HCT116 (cell line): Measurements from ENCODE around the gene DOCK1. TPM values are rescaled to one million over a fixed set of nuclear protein-coding genes. Genes with fewer than 3 reads are reported as not detected.

Experiments
- ATAC-seq: fragments of 200-7000 bp; cut with Tn5 transposase; 2 replicates; pipeline ENCODE4 v1.9.1; 2020; ENCODE audit warnings: mild to moderate bottlenecking, moderate library complexity
- BruUV-seq: library from RNA; stranded (reverse); fragments of 400-500 nt; replicated peaks from 2 replicates; lab custom pipeline; 2021; lab: Mats Ljungman, UMichigan
- CTCF ChIA-PET: fragments of 300-600 bp; sonication (Branson Sonifier 250); formaldehyde crosslinking; loops from one replicate; lab custom pipeline; 2021; ENCODE audit warnings: antibody characterized with exemption; lab: Charles Lee
- POLR2A ChIA-PET: fragments of 300-600, 350-600 bp; sonication (Branson Sonifier 250); formaldehyde crosslinking; loops from one replicate; lab custom pipeline; 2021; ENCODE audit warnings: antibody characterized with exemption; lab: Charles Lee
- RAD21 ChIA-PET, 2 experiments: fragments of 300-600 bp; sonication (Branson Sonifier 250); formaldehyde crosslinking; loops; one replicate each; lab custom pipeline; 2023; ENCODE audit warnings: low total read pairs in 2 of 2; ENCODE audit not compliant: uncharacterized antibody in 2 of 2, unreplicated experiment in 2 of 2, low non-redundant PET in 1 of 2; lab: Charles Lee
- DNase-seq: peaks from one replicate; pipeline ENCODE4 v3.0.0-alpha.2; 2010; ENCODE audit warnings: low read depth, low spot score
- H2AFZ ChIP-seq: fragments of 200-600 bp; shearing (Covaris generic), sonication (generic); 2 replicates; pipeline ENCODE4 v1.6.1; 2017; ENCODE audit warnings: low read depth, mixed run types, mixed read lengths, antibody characterized with exemption, low read length; ENCODE audit not compliant: poor library complexity, severe bottlenecking
- H3K27ac ChIP-seq: 2 replicates; pipeline ENCODE4 v1.5.1; 2012; ENCODE audit warnings: low read depth, low read length
- H3K27me3 ChIP-seq: fragments of 200-600 bp; sonication (generic); 2 replicates; pipeline ENCODE4 v1.6.1; 2016; ENCODE audit warnings: mixed run types, low read length, mixed read lengths; ENCODE audit not compliant: insufficient read depth
- H3K36me3 ChIP-seq, 2 experiments: fragments of 200-500 bp in 1 of 2; fragments of 200-600 bp in 1 of 2; sonication (Bioruptor generic) in 1 of 2; sonication (generic) in 1 of 2; 2 replicates each; pipeline versions ENCODE4 v1.5.1 to v1.6.1; 2014 to 2016; ENCODE audit warnings: low read length in 2 of 2, inconsistent platforms in 1 of 2, mixed read lengths in 1 of 2, mixed run types in 1 of 2; ENCODE audit not compliant: insufficient read depth in 2 of 2, control insufficient read depth in 1 of 2
- H3K4me1 ChIP-seq, 2 experiments: fragments of 200-600 bp in 1 of 2; sonication (generic) in 1 of 2; 2 replicates each; pipeline versions ENCODE4 v1.5.1 to v1.6.1; 2012 to 2017; ENCODE audit warnings: low read length in 2 of 2, inconsistent platforms in 1 of 2, mild to moderate bottlenecking in 1 of 2, mixed read lengths in 1 of 2, mixed run types in 1 of 2, moderate library complexity in 1 of 2; ENCODE audit not compliant: insufficient read depth in 2 of 2, control insufficient read depth in 1 of 2
- H3K4me2 ChIP-seq: fragments of 200-600 bp; sonication (generic); 2 replicates; pipeline ENCODE4 v1.6.1; 2017; ENCODE audit warnings: mixed run types, low read length, mixed read lengths
- H3K4me3 ChIP-seq, 2 experiments: fragments of 200-600 bp in 1 of 2; sonication (generic) in 1 of 2; replicated peaks in 1 of 2; 2 replicates each; pipeline ENCODE4 v1.5.1; 2011 to 2016; ENCODE audit warnings: low read length in 2 of 2, control low read depth in 1 of 2, low read depth in 1 of 2, mild to moderate bottlenecking in 1 of 2, mixed read lengths in 1 of 2, mixed run types in 1 of 2
- H3K79me2 ChIP-seq: fragments of 200-600 bp; sonication (generic); 2 replicates; pipeline ENCODE4 v1.6.1; 2017; ENCODE audit warnings: mild to moderate bottlenecking, mixed run types, low read length, moderate library complexity, mixed read lengths; ENCODE audit not compliant: insufficient read depth
- H3K9ac ChIP-seq: fragments of 200-600 bp; sonication (generic); 2 replicates; pipeline ENCODE4 v1.6.1; 2016; ENCODE audit warnings: low read length, mixed read lengths
- H3K9me2 ChIP-seq: fragments of 200-600 bp; sonication (generic), shearing (Covaris generic); 2 replicates; pipeline ENCODE4 v1.6.1; 2017; ENCODE audit warnings: mixed run types, mild to moderate bottlenecking, moderate library complexity; ENCODE audit not compliant: insufficient read depth
- H3K9me3 ChIP-seq, 2 experiments: fragments of 200-500 bp in 1 of 2; fragments of 200-600 bp in 1 of 2; sonication (Bioruptor generic) in 1 of 2; sonication (generic) in 1 of 2; 2 replicates each; pipeline ENCODE4 v1.6.1; 2014 to 2017; ENCODE audit warnings: low read length in 2 of 2, mixed read lengths in 2 of 2, inconsistent platforms in 1 of 2, low read depth in 1 of 2, mild to moderate bottlenecking in 1 of 2, mixed run types in 1 of 2, moderate library complexity in 1 of 2; ENCODE audit not compliant: control insufficient read depth in 1 of 2, insufficient read depth in 1 of 2
- H4K20me1 ChIP-seq: fragments of 200-600 bp; sonication (generic), shearing (Covaris generic); 2 replicates; pipeline ENCODE4 v1.6.1; 2017; ENCODE audit warnings: mixed run types, mild to moderate bottlenecking, moderate library complexity; ENCODE audit not compliant: insufficient read depth
- CBX3 ChIP-seq: IDR thresholded peaks from 2 replicates; pipeline ENCODE4 v1.6.1; 2012; ENCODE audit warnings: low read depth
- EGR1 ChIP-seq: IDR thresholded peaks from 2 replicates; pipeline ENCODE4 v1.6.1; 2012; ENCODE audit warnings: low read depth
- EZH2 ChIP-seq: fragments of 200-600 bp; sonication (generic); IDR thresholded peaks from 2 replicates; pipeline ENCODE4 v1.6.1; 2017; ENCODE audit warnings: antibody characterized with exemption, mixed run types
- EZH2phosphoT487 ChIP-seq: fragments of 200-600 bp; IDR thresholded peaks from 2 replicates; pipeline ENCODE4 v1.6.1; 2018; ENCODE audit warnings: antibody characterized with exemption, borderline replicate concordance
- FOSL1 ChIP-seq: IDR thresholded peaks from 2 replicates; pipeline ENCODE4 v1.6.1; 2012; ENCODE audit warnings: low read depth
- JUND ChIP-seq: IDR thresholded peaks from 2 replicates; pipeline ENCODE4 v1.6.1; 2012
- POLR2A ChIP-seq: IDR thresholded peaks from 2 replicates; pipeline ENCODE4 v1.7.0; 2011; ENCODE audit warnings: borderline replicate concordance; ENCODE audit not compliant: insufficient read depth, insufficient read length; ENCODE audit errors: extremely low read depth
- RAD21 ChIP-seq: IDR thresholded peaks from 2 replicates; pipeline ENCODE4 v1.6.1; 2012; ENCODE audit warnings: low read depth, mild to moderate bottlenecking
- SIN3A ChIP-seq: IDR thresholded peaks from 2 replicates; pipeline ENCODE4 v1.6.1; 2012; ENCODE audit warnings: low read depth
- TCF7L2 ChIP-seq: IDR thresholded peaks from 2 replicates; pipeline ENCODE4 v1.7.0; 2011; ENCODE audit warnings: borderline replicate concordance, inconsistent platforms; ENCODE audit not compliant: insufficient read depth, insufficient read length; ENCODE audit errors: extremely low read depth
- YY1 ChIP-seq: IDR thresholded peaks from 2 replicates; pipeline ENCODE4 v1.6.1; 2011; ENCODE audit warnings: low read length, low read depth, moderate library complexity, mild to moderate bottlenecking; ENCODE audit not compliant: insufficient replicate concordance; ENCODE audit errors: extremely low read depth
- ZNF274 ChIP-seq: fragments of 200-500 bp; sonication (Bioruptor generic); IDR thresholded peaks from 2 replicates; pipeline ENCODE4 v1.6.1; 2014; ENCODE audit warnings: mild to moderate bottlenecking, low read depth, low read length, inconsistent platforms
- intact Hi-C: fragments of 100-400 bp; cut with micrococcal nuclease; formaldehyde crosslinking; loops from 2 replicates; pipeline ENCODE4 v1.10.0; 2022
- total RNA-seq: library from RNA; stranded (reverse); gene quantifications from one replicate; pipeline ENCODE4 v1.2.1, GENCODE V29; 2021; ENCODE audit not compliant: unreplicated experiment
- TF ChIP-seq, protein P1 (sequence below): IDR thresholded peaks from 2 replicates; pipeline ENCODE4 v1.6.1; 2012
- TF ChIP-seq, protein P2 (sequence below): IDR thresholded peaks from 2 replicates; pipeline ENCODE4 v1.6.1; 2011; ENCODE audit warnings: mild to moderate bottlenecking, low read length, moderate library complexity; ENCODE audit not compliant: insufficient replicate concordance; ENCODE audit errors: extremely low read depth
- TF ChIP-seq, protein P3 (sequence below): IDR thresholded peaks from 2 replicates; pipeline ENCODE4 v1.6.1; 2012

DOCK1 gene
- total RNA-seq, 1 experiment from 2014 or later: 46.5 TPM

DNA sequence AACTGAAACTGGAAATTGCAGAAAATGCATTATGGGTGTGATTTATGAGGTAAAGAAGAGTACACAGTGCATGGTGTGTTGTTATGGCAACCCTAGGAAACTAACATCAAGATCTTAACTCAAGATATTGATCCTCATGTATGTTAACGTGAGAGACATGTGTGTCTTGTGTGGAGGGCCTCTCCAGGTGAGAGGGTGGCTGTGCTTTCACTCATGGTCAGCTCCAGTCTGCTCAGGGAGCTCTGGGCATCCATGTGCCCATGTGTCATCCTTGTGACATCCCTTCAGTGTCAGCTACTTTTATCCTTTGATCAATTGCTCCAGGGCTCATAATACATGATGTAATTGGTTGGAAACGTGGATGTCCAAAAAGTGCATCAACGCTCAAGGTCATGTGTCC lies 316.1 kb downstream of the DOCK1 start:
- no peak overlapping the region for H2AFZ ChIP-seq
- H3K9ac ChIP-seq: no peak overlapping the region
- ChIA-PET RAD21 (no interaction called here), CTCF (no interaction called here), POLR2A (no interaction called here)
- no peak overlapping the region for H3K27ac ChIP-seq
- intact Hi-C loops: no loop called here
- H3K27me3 ChIP-seq: no peaks in the 10 kb centered on the region
- peaks cover 0 to 3% of the 10 kb centered on the region in 2 experiments; a peak in 1 of 4 replicates for H3K9me3 ChIP-seq
- ATAC-seq (no peak), DNase-seq (no peak)
- no peak overlapping the region for H3K4me2 ChIP-seq
- no TSS peak for BruUV-seq
- no peak overlapping the region for H3K4me3 ChIP-seq
- H3K9me2 ChIP-seq: no peaks in the 10 kb centered on the region
- H3K4me1 ChIP-seq: 0 out of 4 replicates have a peak, but pooled peaks cover 0 to 3% of the 10 kb centered on the region in 2 experiments
- no peaks in the 10 kb centered on the region for H3K36me3 ChIP-seq
- no peaks in the 10 kb centered on the region for H3K79me2 ChIP-seq
- no peaks in the 10 kb centered on the region for H4K20me1 ChIP-seq
- no peak for TF ChIP-seq TCF7L2
- no peak for TF ChIP-seq SIN3A
- no peak for TF ChIP-seq FOSL1
- TF ChIP-seq RAD21: no peak
- TF ChIP-seq, protein P1, sequence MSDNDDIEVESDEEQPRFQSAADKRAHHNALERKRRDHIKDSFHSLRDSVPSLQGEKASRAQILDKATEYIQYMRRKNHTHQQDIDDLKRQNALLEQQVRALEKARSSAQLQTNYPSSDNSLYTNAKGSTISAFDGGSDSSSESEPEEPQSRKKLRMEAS: no peak
- TF ChIP-seq ZNF274: no peak
- TF ChIP-seq, protein P2, sequence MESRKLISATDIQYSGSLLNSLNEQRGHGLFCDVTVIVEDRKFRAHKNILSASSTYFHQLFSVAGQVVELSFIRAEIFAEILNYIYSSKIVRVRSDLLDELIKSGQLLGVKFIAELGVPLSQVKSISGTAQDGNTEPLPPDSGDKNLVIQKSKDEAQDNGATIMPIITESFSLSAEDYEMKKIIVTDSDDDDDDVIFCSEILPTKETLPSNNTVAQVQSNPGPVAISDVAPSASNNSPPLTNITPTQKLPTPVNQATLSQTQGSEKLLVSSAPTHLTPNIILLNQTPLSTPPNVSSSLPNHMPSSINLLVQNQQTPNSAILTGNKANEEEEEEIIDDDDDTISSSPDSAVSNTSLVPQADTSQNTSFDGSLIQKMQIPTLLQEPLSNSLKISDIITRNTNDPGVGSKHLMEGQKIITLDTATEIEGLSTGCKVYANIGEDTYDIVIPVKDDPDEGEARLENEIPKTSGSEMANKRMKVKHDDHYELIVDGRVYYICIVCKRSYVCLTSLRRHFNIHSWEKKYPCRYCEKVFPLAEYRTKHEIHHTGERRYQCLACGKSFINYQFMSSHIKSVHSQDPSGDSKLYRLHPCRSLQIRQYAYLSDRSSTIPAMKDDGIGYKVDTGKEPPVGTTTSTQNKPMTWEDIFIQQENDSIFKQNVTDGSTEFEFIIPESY: no peak
- TF ChIP-seq EZH2: no peak
- TF ChIP-seq POLR2A: no peak
- no peak for TF ChIP-seq EGR1
- TF ChIP-seq YY1: no peak
- TF ChIP-seq, protein P3, sequence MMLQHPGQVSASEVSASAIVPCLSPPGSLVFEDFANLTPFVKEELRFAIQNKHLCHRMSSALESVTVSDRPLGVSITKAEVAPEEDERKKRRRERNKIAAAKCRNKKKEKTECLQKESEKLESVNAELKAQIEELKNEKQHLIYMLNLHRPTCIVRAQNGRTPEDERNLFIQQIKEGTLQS: no peak
- no peak for TF ChIP-seq CBX3
- no peak for TF ChIP-seq JUND
- TF ChIP-seq EZH2phosphoT487: no peak
- TF ChIP-seq, all 23 proteins: peak for 0
